CD8-positive, alpha-beta memory T cell (primary cell): ENCODE results near the gene C12orf75. TPM values are rescaled to one million over a fixed set of nuclear protein-coding genes. Genes with fewer than 3 reads are reported as not detected.

Experiments
- polyA plus RNA-seq: library from polyadenylated mRNA; unstranded; fragments of 300-500 nt; fragmentation: Illumina TruSeq; gene quantifications from one replicate; pipeline ENCODE4 v1.2.3, GENCODE V29; 2021
- total RNA-seq, 2 experiments: library from RNA; stranded (reverse); gene quantifications; one replicate each; pipeline ENCODE4 v1.2.3, GENCODE V29; 2021

Gene C12orf75
- total and polyA plus RNA-seq, 3 experiments from 2014 or later = 52.9 to 181 (median 62.8) TPM

Other genes with a start within 250 kb of the C12orf75 start
- under 1 TPM; 0.69 to 0.72 TPM for gene ALDH1L2, start 246.2 kb upstream of the C12orf75 start, total RNA-seq
- gene ALDH1L2, start 246.2 kb upstream of the C12orf75 start, polyA plus RNA-seq = not detected
- 10 to 100 TPM; 34.3 to 37.8 TPM for gene WASHC4, start 223.0 kb upstream of the C12orf75 start, total RNA-seq
- 24.6 TPM for gene WASHC4, start 223.0 kb upstream of the C12orf75 start, polyA plus RNA-seq
- gene APPL2, start 94.5 kb upstream of the C12orf75 start, total RNA-seq = 10 to 100 TPM; 14.9 to 18.6 TPM
- gene APPL2, start 94.5 kb upstream of the C12orf75 start, polyA plus RNA-seq = 14.4 TPM